ENCODE measurements around the gene TBL1X.

The TBL1X gene

DNA sequence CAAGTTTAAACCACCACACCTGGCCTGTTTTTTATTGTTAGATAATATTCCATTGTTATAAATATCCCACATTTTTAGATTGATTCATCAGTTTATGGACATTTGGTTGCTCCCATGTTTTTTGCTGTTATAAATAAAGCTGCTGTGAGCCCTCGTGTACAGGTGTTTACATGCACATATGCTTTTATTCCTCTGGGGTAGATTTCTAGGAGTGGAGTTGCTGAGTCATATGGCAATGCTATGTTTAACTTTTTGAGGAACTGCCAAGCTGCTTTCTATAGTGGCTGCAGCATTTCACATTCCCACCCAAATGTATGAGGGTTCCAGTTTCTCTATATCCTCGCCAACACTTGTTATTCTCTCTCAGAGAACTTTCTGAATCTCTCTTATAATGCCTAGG lies 90.5 kb downstream of the TBL1X start:
- in situ Hi-C loops (cut with HindIII; ENCODE audit: low sequenced_read_pairs), result no loop called here
- TF ChIP-seq, protein P1, sequence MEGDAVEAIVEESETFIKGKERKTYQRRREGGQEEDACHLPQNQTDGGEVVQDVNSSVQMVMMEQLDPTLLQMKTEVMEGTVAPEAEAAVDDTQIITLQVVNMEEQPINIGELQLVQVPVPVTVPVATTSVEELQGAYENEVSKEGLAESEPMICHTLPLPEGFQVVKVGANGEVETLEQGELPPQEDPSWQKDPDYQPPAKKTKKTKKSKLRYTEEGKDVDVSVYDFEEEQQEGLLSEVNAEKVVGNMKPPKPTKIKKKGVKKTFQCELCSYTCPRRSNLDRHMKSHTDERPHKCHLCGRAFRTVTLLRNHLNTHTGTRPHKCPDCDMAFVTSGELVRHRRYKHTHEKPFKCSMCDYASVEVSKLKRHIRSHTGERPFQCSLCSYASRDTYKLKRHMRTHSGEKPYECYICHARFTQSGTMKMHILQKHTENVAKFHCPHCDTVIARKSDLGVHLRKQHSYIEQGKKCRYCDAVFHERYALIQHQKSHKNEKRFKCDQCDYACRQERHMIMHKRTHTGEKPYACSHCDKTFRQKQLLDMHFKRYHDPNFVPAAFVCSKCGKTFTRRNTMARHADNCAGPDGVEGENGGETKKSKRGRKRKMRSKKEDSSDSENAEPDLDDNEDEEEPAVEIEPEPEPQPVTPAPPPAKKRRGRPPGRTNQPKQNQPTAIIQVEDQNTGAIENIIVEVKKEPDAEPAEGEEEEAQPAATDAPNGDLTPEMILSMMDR (IDR thresholded peaks at IDR 0.05; ENCODE audit: low read depth, low read length, missing control alignments), result no peak
- no peak for DNase-seq (ENCODE audit: low read depth)
- no peak overlapping the region for H3K4me3 ChIP-seq (ENCODE audit: low read depth, low read length)

DNA sequence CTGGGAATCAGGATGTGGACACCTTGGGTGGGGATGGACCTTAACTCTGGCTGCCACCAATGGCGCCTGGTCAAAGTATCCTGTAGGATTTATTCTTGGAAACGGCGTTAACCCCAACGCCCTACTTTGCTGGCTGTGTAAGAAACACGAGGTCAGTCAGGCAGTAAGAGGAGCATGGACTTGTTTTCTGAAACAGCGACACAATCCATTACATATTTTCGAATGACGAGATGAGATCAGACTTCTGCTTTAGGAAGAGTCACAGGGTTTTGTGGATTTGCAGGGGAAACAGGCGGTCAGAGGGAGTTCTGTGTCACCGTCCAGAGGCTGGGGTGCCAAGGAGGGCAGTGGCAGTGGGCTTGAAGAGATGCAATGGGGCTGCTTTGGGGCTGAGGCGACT lies 92.2 kb downstream of the TBL1X start:
- in situ Hi-C loops (cut with HindIII; ENCODE audit: low sequenced_read_pairs), result no loop called here
- no peak overlapping the region for H3K4me3 ChIP-seq (ENCODE audit: low read depth, low read length)
- DNase-seq (ENCODE audit: low read depth), result no peak
- TF ChIP-seq, protein P1 (IDR thresholded peaks at IDR 0.05; ENCODE audit: low read depth, low read length, missing control alignments), result no peak

DNA sequence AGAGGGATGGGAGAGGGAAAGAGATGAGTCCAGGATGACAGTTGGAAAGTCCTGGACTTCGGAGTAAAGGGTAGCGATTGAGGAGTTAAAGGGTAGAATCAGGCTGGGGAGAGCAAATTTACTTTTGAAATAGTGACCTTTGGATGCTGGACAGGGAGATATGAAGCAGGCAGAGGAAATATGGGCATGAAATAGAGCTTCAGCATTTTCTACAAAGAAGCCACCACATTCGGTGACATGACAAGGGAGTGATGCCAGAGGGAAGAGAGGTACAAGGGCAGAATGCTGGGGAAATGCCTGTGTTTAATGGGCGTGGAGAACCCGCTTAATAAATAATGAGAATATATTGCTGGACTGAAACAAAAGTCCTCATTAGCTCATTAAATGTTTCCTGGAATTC lies 92.7 kb downstream of the TBL1X start:
- H3K4me3 ChIP-seq (ENCODE audit: low read depth, low read length), result no peak overlapping the region
- no peak for DNase-seq (ENCODE audit: low read depth)
- in situ Hi-C loops (cut with HindIII; ENCODE audit: low sequenced_read_pairs), result no loop called here
- TF ChIP-seq, protein P1 (IDR thresholded peaks at IDR 0.05; ENCODE audit: low read depth, low read length, missing control alignments), result no peak

DNA sequence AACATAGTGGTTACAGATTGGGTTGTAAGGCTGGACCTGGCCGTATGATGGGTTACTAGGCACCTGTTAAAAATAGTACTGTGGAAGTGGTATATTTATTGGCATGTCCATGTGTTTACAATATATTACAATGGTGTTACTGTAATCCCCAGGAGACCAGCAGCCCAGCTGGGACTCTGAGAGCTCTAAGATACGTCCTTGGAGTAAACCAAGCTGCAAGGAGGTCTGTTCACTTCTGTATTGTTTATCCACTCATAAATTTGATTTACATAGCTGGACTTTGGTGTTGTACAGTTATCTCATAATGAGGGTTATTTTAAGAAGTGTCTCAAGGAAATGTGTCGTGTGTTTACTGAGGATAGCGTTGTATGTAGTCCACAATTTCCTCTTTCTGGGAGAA lies 93.8 kb downstream of the TBL1X start:
- in situ Hi-C loops (cut with HindIII; ENCODE audit: low sequenced_read_pairs), result no loop called here
- no peak for DNase-seq (ENCODE audit: low read depth)
- TF ChIP-seq, protein P1 (IDR thresholded peaks at IDR 0.05; ENCODE audit: low read depth, low read length, missing control alignments), result no peak
- no peak overlapping the region for H3K4me3 ChIP-seq (ENCODE audit: low read depth, low read length)

DNA sequence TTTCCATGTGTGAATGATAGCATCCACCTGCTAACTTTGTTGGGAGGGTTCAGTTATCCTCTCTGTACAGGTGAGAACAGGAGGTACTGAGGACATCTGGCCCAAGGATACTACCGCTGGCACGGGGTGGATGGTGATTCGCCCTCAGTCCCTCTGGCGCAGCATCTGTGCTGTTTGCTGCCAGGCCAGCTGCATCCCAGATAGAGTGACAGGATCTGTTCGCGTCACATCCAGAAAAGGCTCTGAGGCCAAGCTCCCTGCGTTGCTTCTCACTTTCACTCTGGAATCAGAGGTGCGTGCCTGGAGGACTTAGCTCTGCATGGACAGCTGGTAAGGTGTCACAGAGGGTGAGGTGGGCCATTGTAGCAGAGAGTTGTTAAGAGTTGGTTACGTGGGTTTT lies 95.4 kb downstream of the TBL1X start:
- DNase-seq (ENCODE audit: low read depth), result no peak
- in situ Hi-C loops (cut with HindIII; ENCODE audit: low sequenced_read_pairs), result no loop called here
- H3K4me3 ChIP-seq (ENCODE audit: low read depth, low read length), result no peak overlapping the region
- TF ChIP-seq, protein P1 (IDR thresholded peaks at IDR 0.05; ENCODE audit: low read depth, low read length, missing control alignments), result no peak

DNA sequence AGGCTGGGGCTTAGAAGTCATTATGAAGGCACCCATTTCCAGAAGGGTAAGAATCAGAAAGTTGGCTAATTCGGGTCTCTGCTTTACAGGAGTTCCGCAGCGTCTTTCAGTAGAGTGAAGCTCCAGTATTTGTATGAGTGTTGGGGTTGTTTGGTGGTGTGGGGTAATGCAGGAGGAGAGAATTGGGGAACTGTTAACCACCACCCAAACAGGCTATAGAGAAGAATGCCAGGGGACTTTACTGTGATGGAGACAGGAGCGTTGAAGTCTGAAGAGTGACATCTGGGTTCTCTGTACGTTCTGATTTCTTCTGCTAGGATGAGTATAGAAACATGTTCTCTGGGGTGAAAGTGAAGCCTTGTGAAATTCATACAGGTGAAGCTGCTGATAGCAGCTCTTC lies 96.3 kb downstream of the TBL1X start:
- no peak overlapping the region for H3K4me3 ChIP-seq (ENCODE audit: low read depth, low read length)
- in situ Hi-C loops (cut with HindIII; ENCODE audit: low sequenced_read_pairs), result no loop called here
- TF ChIP-seq, protein P1 (IDR thresholded peaks at IDR 0.05; ENCODE audit: low read depth, low read length, missing control alignments), result no peak
- DNase-seq (ENCODE audit: low read depth), result no peak

DNA sequence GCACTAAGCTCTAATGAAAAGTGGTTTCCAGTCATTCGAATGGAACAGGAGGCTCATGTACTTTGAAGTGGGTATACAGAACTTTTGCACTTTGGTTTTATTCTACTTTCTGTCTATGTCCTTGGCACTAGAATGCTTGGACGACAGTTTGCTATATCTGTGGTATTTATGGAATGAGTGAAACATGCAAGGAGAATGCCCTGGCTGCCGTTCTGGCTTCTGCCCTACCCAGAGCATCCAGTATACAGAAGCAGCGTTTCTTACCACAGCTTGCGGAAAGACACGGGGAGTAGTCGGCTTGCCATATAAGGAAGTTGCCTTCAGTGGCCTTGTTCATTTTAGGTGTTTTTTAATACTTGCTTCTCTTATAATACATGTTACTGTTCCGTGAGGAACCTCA lies 98.0 kb downstream of the TBL1X start:
- TF ChIP-seq, protein P1 (IDR thresholded peaks at IDR 0.05; ENCODE audit: low read depth, low read length, missing control alignments), result no peak

More for the DNA sequence above, 98.0 kb downstream of the TBL1X start:
- no peak overlapping the region for H3K4me3 ChIP-seq (ENCODE audit: low read depth, low read length)
- peak; percentile 85 for DNase-seq (ENCODE audit: low read depth)
- in situ Hi-C loops (cut with HindIII; ENCODE audit: low sequenced_read_pairs), result no loop called here

Measured in astrocyte of the cerebellum (primary cell).